GM20000 (cell line): Measurements from ENCODE around the gene SGSM1.

Source experiments
- DNase-seq: peaks from one replicate; pipeline ENCODE4 v3.0.0; 2012; ENCODE audit warnings: low spot score
- TF ChIP-seq, protein P1 (sequence below): IDR thresholded peaks from 2 replicates; pipeline ENCODE4 v1.5.1; 2012; ENCODE audit warnings: mild to moderate bottlenecking, control low read depth; ENCODE audit errors: extremely low read depth, missing control alignments

The SGSM1 gene

DNA sequence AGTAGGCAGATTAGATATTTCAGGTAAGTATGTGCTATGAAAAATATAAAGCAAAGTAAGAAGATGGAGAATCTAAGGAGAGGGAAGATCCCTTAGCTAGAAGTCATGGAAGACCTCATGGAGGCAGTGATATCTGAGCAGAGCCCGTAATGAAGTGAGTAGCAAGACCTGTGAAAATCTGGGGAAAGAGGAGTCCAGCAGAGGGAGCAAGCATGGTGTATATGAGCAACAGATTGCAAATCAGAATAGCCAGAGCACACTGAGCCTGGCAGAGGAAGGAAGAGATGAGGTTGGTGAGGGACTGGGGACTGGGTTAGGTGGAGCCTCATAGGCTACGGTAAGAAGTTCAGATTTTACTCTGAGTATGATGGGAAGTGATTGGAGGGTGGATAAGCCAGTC lies 131.1 kb downstream of the SGSM1 start:
- TF ChIP-seq, protein P1, sequence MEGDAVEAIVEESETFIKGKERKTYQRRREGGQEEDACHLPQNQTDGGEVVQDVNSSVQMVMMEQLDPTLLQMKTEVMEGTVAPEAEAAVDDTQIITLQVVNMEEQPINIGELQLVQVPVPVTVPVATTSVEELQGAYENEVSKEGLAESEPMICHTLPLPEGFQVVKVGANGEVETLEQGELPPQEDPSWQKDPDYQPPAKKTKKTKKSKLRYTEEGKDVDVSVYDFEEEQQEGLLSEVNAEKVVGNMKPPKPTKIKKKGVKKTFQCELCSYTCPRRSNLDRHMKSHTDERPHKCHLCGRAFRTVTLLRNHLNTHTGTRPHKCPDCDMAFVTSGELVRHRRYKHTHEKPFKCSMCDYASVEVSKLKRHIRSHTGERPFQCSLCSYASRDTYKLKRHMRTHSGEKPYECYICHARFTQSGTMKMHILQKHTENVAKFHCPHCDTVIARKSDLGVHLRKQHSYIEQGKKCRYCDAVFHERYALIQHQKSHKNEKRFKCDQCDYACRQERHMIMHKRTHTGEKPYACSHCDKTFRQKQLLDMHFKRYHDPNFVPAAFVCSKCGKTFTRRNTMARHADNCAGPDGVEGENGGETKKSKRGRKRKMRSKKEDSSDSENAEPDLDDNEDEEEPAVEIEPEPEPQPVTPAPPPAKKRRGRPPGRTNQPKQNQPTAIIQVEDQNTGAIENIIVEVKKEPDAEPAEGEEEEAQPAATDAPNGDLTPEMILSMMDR = no peak
- no peak for DNase-seq

DNA sequence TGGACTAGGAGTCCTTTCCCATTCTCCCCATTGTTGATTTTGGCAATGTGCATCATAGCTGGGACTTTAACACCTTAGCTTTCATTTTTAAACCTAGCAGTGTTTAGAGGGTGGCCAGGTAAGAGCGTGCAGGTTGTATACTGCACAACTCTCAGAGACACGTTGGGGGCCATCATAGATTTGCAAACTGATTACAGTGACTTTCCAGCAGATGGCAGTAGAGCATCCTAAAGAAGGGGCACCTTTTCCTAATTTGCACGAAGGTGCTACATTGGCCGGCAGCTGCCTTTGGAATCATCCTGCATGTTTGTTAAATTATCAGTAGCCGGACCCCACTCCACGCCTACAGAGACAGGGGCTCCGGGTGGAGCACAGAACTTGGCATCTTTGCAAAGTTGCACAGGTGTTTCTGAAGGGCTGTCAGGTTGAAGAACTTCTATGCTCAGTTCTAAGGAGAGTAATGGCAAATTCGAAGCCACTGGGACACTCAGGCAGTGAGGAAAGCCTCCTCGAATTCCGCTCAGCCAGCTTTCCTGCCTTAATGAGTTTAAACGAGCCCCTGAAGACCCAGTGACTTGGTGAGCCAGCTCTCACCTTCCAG lies 132.8 kb downstream of the SGSM1 start:
- peak; percentile 69 for DNase-seq
- TF ChIP-seq, protein P1 = peak; percentile 50

DNA sequence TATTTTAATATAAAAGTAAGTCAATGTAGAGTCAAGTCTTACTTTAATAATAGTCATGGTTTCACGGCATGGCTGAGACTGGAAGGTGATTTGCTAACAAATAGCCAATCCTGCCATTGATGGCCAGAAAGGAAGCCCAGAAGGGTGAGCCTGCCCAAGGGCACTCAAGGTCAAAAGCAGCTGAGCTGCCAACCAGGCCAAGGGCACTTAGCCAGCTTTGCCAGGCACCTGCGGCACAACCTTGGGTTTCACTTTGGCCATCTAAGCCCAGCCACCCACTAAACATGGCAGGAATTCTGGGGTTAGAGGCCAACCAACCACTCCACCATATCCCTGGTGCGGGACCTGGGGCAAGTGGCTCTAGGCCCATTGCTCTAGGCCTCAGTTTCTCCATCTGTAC lies 136.3 kb downstream of the SGSM1 start:
- TF ChIP-seq, protein P1 = no peak
- DNase-seq = no peak

DNA sequence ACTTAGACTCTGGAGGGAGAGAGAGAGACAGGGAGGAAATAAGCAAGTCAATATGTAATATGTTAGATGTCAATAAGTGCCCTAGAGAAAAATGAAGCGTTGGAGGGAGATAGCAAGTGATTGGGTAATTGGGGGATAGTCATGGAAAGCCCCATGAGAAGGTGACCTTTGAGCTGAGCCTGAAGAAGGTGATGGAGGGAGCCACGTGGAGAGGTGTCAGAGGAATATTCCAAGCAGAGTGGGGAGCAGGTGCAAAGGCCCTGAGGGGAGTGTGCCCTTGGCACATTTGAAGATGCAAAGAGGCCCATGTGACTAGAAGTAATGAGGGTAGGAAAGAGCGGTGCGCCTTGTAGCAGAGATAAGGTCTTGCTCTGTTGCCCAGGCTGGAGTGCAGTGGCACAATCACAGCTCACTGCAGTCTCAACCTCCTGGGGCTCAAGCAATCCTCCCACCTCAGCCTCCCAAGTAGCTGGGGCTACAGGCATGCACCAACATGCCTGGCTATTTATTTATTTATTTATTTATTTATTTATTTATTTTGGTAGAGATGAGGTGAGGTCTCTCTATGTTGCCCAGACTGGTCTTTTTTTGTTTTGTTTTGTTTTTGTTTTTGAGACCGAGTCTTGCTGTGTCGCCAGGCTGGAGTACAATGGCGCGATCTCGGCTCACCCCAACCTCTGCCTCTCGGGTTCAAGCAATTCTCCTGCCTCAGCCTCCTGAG lies 138.4 kb downstream of the SGSM1 start:
- DNase-seq = no peak
- TF ChIP-seq, protein P1 = no peak

DNA sequence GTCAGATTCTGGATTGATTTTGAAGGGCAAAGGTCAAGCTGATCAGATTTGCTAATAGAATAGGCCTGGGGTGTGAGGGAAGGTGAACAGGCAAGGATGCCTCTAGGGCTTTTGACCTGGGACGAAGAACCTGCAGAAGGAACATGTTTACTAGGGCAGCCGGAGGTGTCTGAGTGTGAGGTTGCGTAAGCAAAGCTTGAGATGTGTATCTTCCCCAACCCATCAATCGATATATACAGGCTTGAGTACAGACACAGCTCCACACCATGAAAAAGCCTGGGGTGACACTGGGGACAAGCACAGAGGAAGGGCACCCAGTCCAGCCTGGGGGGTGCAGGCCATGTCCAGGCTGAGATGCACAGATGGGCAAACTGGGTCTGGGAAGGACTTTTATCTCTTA lies 139.4 kb downstream of the SGSM1 start:
- TF ChIP-seq, protein P1 = no peak
- DNase-seq = no peak

DNA sequence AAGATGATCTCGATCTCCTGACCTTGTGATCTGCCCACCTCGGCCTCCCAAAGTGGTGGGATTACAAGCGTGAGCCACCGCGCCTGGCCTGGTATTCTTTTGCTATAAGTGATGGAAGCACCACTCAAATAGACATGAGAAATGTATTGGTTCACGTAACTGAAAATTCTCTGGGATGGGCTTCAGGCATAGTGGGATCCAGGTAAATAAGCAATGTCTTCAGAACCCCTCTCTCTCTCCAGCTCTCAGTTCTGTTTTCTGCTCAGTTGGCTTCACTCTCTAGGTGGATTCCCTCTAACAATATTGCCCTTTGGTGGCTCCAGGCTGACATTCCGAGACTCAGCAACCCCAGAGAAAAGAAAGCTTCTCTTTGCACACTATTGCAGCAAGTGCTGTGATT lies 141.4 kb downstream of the SGSM1 start:
- DNase-seq = no peak

DNA sequence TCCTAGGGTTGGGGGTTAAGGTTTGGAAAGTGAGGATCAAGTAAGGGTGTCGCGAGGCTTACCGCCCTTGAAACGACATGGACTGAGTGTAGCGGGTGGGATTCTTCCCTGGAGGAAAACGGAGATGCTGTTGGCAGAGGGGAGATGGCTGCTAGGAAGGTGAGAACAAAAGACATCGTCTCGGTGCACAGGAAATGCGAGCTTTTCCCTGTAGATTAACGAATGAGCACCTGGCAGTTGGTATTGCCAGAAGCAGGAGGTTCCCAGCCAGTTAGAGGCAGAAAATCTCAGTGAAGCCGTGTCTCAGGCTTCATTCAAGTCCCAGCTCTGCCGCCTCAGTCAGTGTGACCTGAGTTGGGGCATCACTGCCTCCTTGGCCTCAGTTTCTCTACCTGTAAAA lies 141.9 kb downstream of the SGSM1 start:
- TF ChIP-seq, protein P1 = no peak
- no peak for DNase-seq

More for the DNA sequence above, 141.4 kb downstream of the SGSM1 start:
- TF ChIP-seq, protein P1 = no peak
